WTC11 (cell line): ENCODE measurements around the gene ZNF367. TPM values are rescaled to one million over a fixed set of nuclear protein-coding genes. Genes with fewer than 3 reads are reported as not detected.

Source experiments
- ATAC-seq: fragments of 200-7000 bp; cut with Tn5 transposase; 2 replicates; pipeline ENCODE4 v1.10.0; 2021; ENCODE audit warnings: mild to moderate bottlenecking, moderate library complexity
- CTCF ChIA-PET: fragments of 300-600 bp; sonication (Branson Sonifier 250); formaldehyde crosslinking; loops from one replicate; lab custom pipeline; 2021; ENCODE audit warnings: antibody characterized with exemption; lab: Charles Lee
- POLR2A ChIA-PET: fragments of 350-600 bp; sonication (Branson Sonifier 250); formaldehyde crosslinking; loops from one replicate; lab custom pipeline; 2021; ENCODE audit warnings: antibody characterized with exemption; lab: Charles Lee
- DNase-seq: peaks from one replicate; pipeline ENCODE4 v3.0.0; 2021; ENCODE audit warnings: low spot score
- H3K27ac Mint-ChIP-seq: 2 replicates; pipeline ENCODE4 v1.8.0; 2021; ENCODE audit warnings: mixed read lengths
- H3K27me3 Mint-ChIP-seq: 2 replicates; pipeline ENCODE4 v1.8.0; 2021; ENCODE audit warnings: low read depth, mild to moderate bottlenecking, moderate library complexity, mixed read lengths
- H3K36me3 Mint-ChIP-seq: 2 replicates; pipeline ENCODE4 v1.8.0; 2021; ENCODE audit warnings: mixed read lengths
- H3K4me1 Mint-ChIP-seq: 2 replicates; pipeline ENCODE4 v1.8.0; 2022; ENCODE audit warnings: mixed read lengths
- H3K4me3 Mint-ChIP-seq: 2 replicates; pipeline ENCODE4 v1.8.0; 2021; ENCODE audit warnings: mild to moderate bottlenecking, moderate library complexity, mixed read lengths
- H3K9me3 Mint-ChIP-seq: 2 replicates; pipeline ENCODE4 v1.8.0; 2021; ENCODE audit warnings: mixed read lengths
- AR ChIP-seq: fragments of 250-450 bp; sonication (Bioruptor Pico); IDR thresholded peaks from 2 replicates; pipeline ENCODE4 v1.9.0; 2021; ENCODE audit warnings: mild to moderate bottlenecking
- KAT7 ChIP-seq: sonication (generic); formaldehyde crosslinking; IDR thresholded peaks from 2 replicates; pipeline ENCODE4 v1.8.1; 2023; ENCODE audit warnings: missing genetic modification reagents, mild to moderate bottlenecking, borderline replicate concordance
- MXD4 ChIP-seq: fragments of 250-450 bp; sonication (Bioruptor Pico); IDR thresholded peaks from 2 replicates; pipeline ENCODE4 v1.8.0; 2021; ENCODE audit warnings: mild to moderate bottlenecking, moderate library complexity, borderline replicate concordance
- ZNF121 ChIP-seq: sonication (generic); formaldehyde crosslinking; IDR thresholded peaks from 2 replicates; pipeline ENCODE4 v1.8.0; 2023; ENCODE audit warnings: missing genetic modification reagents
- ZSCAN18 ChIP-seq: fragments of 250-450 bp; sonication (Bioruptor Pico); IDR thresholded peaks from 2 replicates; pipeline ENCODE4 v2.1.2; 2022; ENCODE audit warnings: mild to moderate bottlenecking, moderate library complexity
- total RNA-seq: library from RNA; stranded (reverse); gene quantifications from 3 replicates; pipeline ENCODE4 v1.2.3, GENCODE V29; 2021
- TF ChIP-seq, protein P1 (sequence below): sonication (generic); formaldehyde crosslinking; IDR thresholded peaks from 2 replicates; pipeline ENCODE4 v1.8.0; 2023; ENCODE audit warnings: missing genetic modification reagents
- TF ChIP-seq, protein P2 (sequence below): sonication (generic); formaldehyde crosslinking; IDR thresholded peaks from 2 replicates; pipeline ENCODE4 v1.8.1; 2023; ENCODE audit warnings: mild to moderate bottlenecking, missing genetic modification reagents
- TF ChIP-seq, protein P3 (sequence below): sonication (generic); formaldehyde crosslinking; IDR thresholded peaks from 2 replicates; pipeline ENCODE4 v1.8.1; 2022; ENCODE audit warnings: mild to moderate bottlenecking, missing genetic modification reagents, moderate library complexity, borderline replicate concordance

The ZNF367 gene
- total RNA-seq, 1 experiment from 2014 or later, result 7.4 TPM

- ChIA-PET CTCF (no interaction called here), POLR2A (no interaction called here)
- Mint-ChIP-seq H3K9me3 (no peaks in the 10 kb centered on the region), H3K4me3 (peak overlapping the region; percentile 16; the same call in 1 of the 2 replicates), H3K27me3 (no peaks in the 10 kb centered on the region), H3K4me1 (peaks cover 48% of the 10 kb centered on the region), H3K27ac (peak overlapping the region; percentile 65; the same call in 1 of the 2 replicates), H3K36me3 (peaks cover 9% of the 10 kb centered on the region)
- DNase-seq (no peak), ATAC-seq (no peak)
- TF ChIP-seq, protein P1, sequence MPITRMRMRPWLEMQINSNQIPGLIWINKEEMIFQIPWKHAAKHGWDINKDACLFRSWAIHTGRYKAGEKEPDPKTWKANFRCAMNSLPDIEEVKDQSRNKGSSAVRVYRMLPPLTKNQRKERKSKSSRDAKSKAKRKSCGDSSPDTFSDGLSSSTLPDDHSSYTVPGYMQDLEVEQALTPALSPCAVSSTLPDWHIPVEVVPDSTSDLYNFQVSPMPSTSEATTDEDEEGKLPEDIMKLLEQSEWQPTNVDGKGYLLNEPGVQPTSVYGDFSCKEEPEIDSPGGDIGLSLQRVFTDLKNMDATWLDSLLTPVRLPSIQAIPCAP (CRISPR knock-in tag), result no peak
Observed at GRCh38 chr9:96412174-96412913, 5.8 kb downstream of the ZNF367 start.

DNA sequence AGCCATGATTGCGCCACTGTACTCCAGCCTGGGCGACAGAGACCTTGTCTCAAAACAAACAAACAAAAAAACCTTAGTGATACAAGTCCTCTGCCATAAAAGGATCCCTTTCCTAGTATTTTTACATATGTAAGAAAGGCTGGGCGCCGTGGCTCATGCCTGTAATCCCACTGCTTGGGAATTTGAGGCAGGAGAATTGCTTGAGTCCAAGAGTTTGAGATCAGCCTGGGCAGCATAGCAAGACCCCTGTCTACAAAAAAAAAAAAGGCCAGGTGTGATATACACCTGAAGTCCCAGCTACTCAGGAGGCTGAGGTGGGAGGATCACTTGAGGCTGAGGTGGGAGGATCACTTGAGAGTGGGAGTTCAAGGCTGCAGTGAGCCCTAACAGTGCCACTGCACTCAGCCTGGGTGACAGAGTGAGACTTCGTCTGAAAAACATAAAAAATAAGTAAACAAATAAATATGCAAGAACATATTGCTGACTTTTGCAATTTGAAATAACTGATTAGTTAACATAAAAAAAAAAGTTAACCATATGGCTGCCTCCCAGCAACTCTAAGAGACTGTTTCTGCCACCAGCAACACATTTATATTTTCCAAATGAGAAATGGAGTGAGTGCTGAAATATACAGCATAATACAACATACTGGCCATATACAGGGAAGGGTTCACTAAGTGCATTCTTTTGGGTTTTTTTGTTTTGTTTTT lies 6.9 kb downstream of the ZNF367 start:
- ATAC-seq (no peak), DNase-seq (no peak)
- Mint-ChIP-seq H3K27ac (no peak overlapping the region), H3K27me3 (no peaks in the 10 kb centered on the region), H3K9me3 (no peaks in the 10 kb centered on the region), H3K4me1 (peaks cover 45% of the 10 kb centered on the region), H3K36me3 (peaks cover 3% of the 10 kb centered on the region; the same call in 1 of the 2 replicates), H3K4me3 (no peak overlapping the region)
- ChIA-PET CTCF (no interaction called here), POLR2A (no interaction called here)
- no peak for TF ChIP-seq AR (CRISPR knock-in tag)
- TF ChIP-seq ZNF121, result 0 out of 2 replicates have a peak, but pooled peaks have one; percentile 33

- TF ChIP-seq MXD4 (no peak), ZSCAN18 (no peak), KAT7 (CRISPR knock-in tag) (no peak)
- TF ChIP-seq, protein P2, sequence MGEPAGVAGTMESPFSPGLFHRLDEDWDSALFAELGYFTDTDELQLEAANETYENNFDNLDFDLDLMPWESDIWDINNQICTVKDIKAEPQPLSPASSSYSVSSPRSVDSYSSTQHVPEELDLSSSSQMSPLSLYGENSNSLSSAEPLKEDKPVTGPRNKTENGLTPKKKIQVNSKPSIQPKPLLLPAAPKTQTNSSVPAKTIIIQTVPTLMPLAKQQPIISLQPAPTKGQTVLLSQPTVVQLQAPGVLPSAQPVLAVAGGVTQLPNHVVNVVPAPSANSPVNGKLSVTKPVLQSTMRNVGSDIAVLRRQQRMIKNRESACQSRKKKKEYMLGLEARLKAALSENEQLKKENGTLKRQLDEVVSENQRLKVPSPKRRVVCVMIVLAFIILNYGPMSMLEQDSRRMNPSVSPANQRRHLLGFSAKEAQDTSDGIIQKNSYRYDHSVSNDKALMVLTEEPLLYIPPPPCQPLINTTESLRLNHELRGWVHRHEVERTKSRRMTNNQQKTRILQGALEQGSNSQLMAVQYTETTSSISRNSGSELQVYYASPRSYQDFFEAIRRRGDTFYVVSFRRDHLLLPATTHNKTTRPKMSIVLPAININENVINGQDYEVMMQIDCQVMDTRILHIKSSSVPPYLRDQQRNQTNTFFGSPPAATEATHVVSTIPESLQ, result no peak
- TF ChIP-seq, protein P3, sequence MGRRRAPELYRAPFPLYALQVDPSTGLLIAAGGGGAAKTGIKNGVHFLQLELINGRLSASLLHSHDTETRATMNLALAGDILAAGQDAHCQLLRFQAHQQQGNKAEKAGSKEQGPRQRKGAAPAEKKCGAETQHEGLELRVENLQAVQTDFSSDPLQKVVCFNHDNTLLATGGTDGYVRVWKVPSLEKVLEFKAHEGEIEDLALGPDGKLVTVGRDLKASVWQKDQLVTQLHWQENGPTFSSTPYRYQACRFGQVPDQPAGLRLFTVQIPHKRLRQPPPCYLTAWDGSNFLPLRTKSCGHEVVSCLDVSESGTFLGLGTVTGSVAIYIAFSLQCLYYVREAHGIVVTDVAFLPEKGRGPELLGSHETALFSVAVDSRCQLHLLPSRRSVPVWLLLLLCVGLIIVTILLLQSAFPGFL (CRISPR knock-in tag), result no peak
- TF ChIP-seq, all 79 proteins: peak for 0
- H3K4me3 Mint-ChIP-seq, result peak overlapping the region; percentile 7; the same call in 1 of the 2 replicates
- no peaks in the 10 kb centered on the region for H3K27me3 Mint-ChIP-seq
- no peaks in the 10 kb centered on the region for H3K9me3 Mint-ChIP-seq
- H3K36me3 Mint-ChIP-seq, result peaks cover 3% of the 10 kb centered on the region; the same call in 1 of the 2 replicates
- POLR2A ChIA-PET, result interaction anchor here (0.6 kb wide), 1 partner anchor 98 kb away, joined by 4 read pairs; no protein-coding TSS in a partner anchor
- peak overlapping the region; percentile 76 for H3K27ac Mint-ChIP-seq
- CTCF ChIA-PET, result no interaction called here
- H3K4me1 Mint-ChIP-seq, result peaks cover 41% of the 10 kb centered on the region
- ATAC-seq (no peak), DNase-seq (no peak)
Observed at GRCh38 chr9:96408409-96409280, 9.5 kb downstream of the ZNF367 start.
